Kasumi-1 (cell line): ENCODE data around the gene TUBB3.
"Not testable (repeated sequence)": the region's sequence is repeated elsewhere in the genome, so short reads cannot be mapped to it uniquely, and the experiment has no call there.

ENCODE experiments used
- DNase-seq, 2 experiments: peaks; one replicate each; lab custom pipeline; 2025; lab: John Stamatoyannopoulos, UW

TUBB3 gene

GRCh38 chr16:89918453-89919347, 4.4 kb upstream of the TUBB3 start, which contains the start of gene MC1R:
Gene MC1R, plus strand, starts transcription at chr16:89918862. Its CDS starts 397 bp downstream, at chr16:89919259.
- peak; percentile 60 to 66 for DNase-seq

DNA sequence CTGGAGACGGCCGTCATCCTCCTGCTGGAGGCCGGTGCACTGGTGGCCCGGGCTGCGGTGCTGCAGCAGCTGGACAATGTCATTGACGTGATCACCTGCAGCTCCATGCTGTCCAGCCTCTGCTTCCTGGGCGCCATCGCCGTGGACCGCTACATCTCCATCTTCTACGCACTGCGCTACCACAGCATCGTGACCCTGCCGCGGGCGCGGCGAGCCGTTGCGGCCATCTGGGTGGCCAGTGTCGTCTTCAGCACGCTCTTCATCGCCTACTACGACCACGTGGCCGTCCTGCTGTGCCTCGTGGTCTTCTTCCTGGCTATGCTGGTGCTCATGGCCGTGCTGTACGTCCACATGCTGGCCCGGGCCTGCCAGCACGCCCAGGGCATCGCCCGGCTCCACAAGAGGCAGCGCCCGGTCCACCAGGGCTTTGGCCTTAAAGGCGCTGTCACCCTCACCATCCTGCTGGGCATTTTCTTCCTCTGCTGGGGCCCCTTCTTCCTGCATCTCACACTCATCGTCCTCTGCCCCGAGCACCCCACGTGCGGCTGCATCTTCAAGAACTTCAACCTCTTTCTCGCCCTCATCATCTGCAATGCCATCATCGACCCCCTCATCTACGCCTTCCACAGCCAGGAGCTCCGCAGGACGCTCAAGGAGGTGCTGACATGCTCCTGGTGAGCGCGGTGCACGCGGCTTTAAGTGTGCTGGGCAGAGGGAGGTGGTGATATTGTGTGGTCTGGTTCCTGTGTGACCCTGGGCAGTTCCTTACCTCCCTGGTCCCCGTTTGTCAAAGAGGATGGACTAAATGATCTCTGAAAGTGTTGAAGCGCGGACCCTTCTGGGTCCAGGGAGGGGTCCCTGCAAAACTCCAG, 3.4 kb upstream of the TUBB3 start:
- no peak for DNase-seq

GRCh38 chr16:89920723-89921122, 2.4 kb upstream of the TUBB3 start:
- no peak for DNase-seq

DNA sequence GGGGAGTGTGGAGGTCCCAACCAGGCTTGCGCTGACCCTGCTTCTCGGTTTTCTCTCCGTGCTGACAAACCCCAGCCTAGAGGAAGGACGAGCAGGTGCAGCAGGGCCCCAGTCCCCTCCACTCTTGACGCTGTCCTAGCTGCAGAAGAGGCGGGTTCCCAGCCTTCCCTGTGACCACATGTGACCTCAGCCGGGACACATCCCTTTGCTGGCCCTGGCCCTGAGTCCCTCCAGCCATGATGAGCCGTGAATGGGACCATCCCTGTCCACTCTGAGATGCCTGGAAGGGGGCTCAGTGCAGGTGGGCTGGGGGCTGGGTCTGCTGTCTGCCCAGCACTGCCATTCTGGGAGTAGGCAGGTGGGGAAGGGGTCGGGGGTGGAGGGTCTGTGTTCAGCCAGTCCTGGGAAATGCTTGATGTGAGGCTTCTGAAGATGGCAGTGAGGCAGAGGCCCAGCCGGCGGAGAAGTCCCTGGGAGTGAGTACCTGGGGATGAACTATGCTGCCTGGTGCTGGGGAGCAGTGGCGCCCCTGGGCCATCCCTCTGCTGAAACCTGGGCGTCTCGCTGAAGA, 1.9 kb upstream of the TUBB3 start:
- no peak for DNase-seq

DNA sequence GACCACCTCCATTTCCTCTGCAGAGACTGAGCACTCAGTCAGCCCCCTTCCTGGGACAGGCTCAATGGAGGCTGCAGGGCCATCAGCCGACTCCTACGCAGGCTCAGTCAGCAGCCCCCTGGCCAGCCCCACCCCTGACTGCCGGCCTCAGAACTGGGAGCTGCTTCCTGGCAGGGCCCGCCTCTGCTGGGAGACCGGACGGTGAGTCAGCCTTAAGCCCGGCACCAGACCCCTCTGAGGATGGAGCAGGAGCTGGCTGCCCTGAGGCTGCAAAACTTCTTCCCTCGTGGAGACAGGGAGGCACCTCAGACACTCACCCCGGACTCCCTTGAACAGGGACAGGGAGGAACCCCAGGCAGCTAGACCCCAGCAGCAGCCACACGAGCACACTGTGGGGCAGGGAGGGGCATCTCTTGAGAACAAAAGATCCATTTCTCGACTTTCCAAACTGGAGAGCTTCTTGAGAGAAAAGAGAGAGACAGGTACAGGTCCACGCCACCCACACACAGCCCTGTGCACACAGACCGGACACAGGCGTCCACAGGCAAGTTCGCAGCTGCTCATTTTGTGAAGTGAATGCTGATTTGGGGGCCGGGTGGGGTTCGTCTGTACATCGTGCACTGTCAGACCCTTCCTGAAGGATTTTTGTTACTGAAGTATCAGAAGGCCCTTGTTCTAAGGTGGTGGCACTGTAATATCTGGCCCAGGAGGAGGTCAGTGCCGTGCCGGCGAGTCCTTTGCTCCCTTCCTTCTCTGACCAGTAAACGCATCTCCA, 1.3 kb upstream of the TUBB3 start:
- peak; percentile 72 to 76 for DNase-seq

- peak; percentile 26 to 31 for DNase-seq
Measured at GRCh38 chr16:89922477-89922883, 662 bp upstream of the TUBB3 start.

DNA sequence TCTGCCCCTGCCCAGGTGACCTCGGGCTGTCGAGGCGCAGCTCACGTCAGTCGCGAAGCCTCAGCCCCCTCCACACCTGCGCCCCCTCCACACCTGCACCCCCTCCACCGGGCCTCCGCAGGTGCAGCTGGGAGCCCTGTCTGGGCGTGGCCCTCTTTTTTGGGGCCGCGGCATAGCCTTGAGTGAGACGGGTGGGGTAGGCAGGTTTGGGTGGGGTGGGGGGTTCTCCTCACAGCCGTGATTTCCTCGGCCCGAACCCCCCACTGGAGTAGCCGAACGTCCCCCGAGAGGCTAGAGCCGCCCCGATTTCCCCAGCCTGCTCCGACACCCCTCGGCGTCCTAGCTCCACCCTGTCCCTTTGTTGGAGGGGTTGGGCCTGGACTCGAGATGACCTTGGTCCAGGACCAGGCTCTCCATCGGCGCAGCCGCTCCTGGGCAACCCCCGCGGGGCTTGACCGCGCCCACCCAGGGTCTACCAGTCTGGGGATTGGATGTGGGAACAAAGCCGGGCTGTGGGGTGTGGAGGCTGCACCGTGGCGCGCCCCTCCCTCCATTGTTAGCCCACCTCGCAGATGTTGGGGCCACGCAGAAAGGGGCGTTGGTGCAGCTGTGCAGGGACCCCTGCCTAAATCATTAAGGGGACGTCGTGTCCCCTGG, 626 bp downstream of the TUBB3 start:
- no peak for DNase-seq

- peak; percentile 20 to 51 for DNase-seq
Measured at GRCh38 chr16:89924297-89924924, 1.3 kb downstream of the TUBB3 start.

DNA sequence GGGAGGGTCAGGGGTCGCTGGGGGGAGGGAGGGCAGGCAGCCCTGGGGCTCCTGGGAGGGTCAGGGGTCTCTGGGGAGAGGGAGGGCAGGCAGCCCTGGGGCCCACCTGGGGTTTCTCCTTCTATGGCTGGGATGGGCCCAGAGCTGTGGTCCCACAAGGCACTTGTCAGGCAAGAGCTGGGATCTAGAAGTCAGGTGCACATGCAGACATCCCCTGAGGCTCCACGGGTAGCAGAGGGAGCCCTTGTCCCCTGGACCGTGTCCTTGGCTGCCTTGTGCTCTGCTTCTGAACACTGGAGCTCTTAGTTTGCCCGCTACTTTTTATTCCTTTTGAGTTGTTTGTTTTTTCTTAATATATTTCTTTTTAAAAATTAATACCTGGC, 1.8 kb downstream of the TUBB3 start:
- no peak for DNase-seq

GRCh38 chr16:89925596-89926079, 2.5 kb downstream of the TUBB3 start:
- DNase-seq, result no peak

DNA sequence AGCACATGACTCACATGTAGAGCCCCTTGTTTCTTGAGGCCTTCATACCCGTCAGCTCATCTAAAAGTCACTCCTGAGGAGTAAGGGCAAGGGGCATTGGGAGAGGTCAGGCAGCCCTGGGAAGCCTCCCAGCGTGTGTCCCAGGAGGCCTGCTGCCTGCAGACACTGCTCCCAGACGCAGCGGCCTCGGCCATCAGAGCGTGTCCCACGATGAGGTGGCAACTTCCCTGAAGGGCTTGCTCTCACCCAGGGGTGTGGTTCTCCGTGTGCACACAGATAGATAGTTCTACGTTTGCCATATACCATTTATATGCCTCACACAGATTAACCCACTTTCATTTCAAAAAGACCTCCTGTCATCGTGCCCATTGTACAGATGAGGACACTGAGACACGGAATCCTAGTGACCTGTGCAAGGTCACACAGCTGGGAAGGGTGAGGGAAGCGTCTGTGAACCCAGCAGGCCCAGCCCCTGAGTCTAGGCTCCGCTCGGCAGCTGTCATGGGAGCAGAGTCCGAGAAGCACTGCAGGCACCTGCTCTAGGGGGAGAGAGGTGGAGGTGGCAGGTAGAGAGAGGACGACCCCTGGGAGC, 8.3 kb downstream of the TUBB3 start:
- DNase-seq, result no peak

DNA sequence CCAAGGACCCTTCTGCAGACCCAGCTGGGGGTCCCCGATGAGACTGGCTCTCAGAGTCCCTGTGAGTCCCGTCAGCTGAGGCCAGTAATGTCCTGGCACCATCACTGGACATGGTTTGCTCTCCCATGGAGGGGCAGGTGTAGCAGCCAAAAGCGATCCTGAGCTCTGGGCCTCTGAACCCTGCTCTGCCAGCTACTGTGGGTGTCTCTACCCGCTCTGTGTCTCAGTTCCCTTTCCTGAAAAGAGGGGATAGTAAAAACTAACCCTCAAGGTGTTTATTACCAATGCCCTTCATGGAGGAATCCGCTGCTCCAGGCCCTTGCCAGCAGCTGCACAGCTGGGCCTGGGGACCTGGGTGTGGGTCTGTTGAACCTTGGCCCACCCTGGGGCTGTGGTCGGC, 8.8 kb downstream of the TUBB3 start:
- DNase-seq, result no peak

- DNase-seq, result not testable (repeated sequence)
Measured at GRCh38 chr16:89934019-89934418, 10.9 kb downstream of the TUBB3 start.

DNA sequence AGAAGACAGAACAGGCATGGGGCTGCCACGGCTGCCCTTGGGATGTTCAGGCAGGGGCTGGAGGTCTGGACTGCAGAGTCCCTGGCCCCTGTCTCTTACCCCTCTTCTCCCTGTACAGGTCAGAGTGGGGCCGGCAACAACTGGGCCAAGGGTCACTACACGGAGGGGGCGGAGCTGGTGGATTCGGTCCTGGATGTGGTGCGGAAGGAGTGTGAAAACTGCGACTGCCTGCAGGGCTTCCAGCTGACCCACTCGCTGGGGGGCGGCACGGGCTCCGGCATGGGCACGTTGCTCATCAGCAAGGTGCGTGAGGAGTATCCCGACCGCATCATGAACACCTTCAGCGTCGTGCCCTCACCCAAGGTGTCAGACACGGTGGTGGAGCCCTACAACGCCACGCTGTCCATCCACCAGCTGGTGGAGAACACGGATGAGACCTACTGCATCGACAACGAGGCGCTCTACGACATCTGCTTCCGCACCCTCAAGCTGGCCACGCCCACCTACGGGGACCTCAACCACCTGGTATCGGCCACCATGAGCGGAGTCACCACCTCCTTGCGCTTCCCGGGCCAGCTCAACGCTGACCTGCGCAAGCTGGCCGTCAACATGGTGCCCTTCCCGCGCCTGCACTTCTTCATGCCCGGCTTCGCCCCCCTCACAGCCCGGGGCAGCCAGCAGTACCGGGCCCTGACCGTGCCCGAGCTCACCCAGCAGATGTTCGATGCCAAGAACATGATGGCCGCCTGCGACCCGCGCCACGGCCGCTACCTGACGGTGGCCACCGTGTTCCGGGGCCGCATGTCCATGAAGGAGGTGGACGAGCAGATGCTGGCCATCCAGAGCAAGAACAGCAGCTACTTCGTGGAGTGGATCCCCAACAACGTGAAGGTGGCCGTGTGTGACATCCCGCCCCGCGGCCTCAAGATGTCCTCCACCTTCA, 11.7 kb downstream of the TUBB3 start:
- DNase-seq, result no peak

GRCh38 chr16:89935620-89936019, 12.5 kb downstream of the TUBB3 start:
- DNase-seq, result not testable (repeated sequence)

DNA sequence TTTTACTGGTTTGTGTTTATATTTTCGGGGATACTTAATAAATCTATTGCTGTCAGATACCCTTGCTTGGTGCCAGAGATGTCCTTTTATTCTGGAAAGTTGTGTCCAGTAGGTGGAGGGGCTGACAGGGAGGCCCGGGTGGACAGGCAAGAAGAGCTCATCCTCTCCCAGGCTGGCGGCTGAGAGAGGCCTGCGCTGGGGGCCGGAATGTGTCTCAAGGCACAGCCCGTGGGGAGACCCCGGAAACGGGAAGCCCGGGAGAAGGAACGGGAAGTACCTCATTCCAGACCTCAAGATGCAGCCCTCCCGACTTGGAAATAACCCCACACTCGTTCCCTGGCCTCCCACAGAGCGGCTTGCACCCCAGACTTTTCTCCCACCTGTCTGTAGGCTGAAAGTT, 12.9 kb downstream of the TUBB3 start:
- no peak for DNase-seq

DNA sequence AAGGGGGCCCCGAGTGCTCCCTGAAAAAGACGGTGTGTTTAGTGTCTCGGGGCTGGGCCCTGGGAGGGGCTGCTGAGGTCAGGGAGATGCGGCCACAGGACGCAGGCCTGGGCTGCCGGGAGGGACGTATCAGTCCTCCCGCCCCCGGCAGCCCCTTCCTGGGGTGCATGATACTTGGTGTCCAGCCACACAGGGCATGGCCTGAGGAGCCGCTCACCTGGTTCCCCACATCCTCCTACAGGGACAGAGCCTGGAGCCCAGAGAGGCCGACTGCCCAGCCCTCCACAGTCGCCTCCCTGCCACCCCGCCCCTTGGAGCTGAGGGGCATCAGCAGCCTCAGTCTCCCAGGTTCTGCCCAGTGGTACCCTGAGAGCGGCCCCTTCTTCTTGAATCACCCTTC, 13.4 kb downstream of the TUBB3 start:
- no peak for DNase-seq

DNA sequence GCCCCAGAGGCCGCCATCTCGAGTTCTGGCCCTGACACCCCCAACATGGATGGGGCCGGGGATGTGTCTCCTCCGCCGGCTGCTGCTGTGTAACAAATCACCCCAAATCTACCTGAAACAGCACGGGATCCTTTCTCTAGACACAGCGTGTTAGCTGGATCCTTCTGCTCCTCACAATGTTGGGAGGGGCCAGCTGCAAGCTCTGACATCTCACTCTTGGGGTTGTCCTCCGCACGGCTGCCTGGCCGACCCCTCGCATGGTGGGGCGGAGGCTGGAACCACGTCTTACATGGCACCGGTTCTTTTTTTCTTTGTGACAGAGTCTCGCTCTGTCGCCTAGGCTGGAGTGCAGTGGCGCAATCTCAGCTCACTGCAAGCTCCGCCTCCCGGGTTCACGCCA, 13.8 kb downstream of the TUBB3 start:
- no peak for DNase-seq
